GM19328 (cell line): Measurements from ENCODE around the gene SNCAIP.
A peak's percentile ranks its signal among the peaks of the same experiment; 100 is the strongest.
"Not testable (repeated sequence)": the region's sequence is repeated elsewhere in the genome, so short reads cannot be mapped to it uniquely, and the experiment has no call there.

Source experiments
- ATAC-seq: cut with Tn5 transposase; IDR thresholded peaks from one replicate; pipeline ENCODE4 v1.9.1; 2021; ENCODE audit warnings: mild to moderate bottlenecking, moderate library complexity; ENCODE audit not compliant: unreplicated experiment

SNCAIP gene

GRCh38 chr5:122458278-122458872 lies 146.3 kb downstream of the SNCAIP start:
- peak; percentile 75 for ATAC-seq

GRCh38 chr5:122462486-122462885 lies 150.4 kb downstream of the SNCAIP start:
- no peak for ATAC-seq

- no peak for ATAC-seq
Measured at GRCh38 chr5:122463221-122463620, 151.2 kb downstream of the SNCAIP start.

- ATAC-seq: no peak
Measured at GRCh38 chr5:122464191-122464590, 152.2 kb downstream of the SNCAIP start.

DNA sequence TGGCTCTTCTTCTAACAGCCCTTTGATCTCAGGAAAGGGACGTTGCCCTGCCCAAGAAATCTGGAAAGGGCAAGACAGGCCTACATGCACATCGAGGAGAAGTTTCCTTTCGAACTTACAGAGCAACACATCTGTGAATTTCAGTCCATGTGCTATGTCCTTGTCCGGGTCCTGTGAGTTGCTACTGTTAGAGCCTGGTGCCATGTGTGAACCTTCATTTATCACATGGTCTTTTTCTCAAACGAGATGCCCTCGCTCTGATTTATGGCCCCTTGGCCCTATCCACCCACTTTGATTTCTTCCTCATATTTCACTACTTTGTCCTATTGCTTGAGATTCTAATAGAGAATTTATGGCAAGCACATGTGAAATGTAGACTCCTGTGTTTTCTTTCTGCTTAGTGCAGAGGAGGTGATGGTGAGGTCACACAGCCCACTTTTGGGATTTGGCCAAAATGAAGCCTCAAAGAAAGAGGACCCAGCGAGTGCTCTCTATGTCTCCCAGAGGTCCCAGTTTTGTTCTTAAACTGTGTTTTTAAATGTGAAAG lies 153.1 kb downstream of the SNCAIP start:
- no peak for ATAC-seq

DNA sequence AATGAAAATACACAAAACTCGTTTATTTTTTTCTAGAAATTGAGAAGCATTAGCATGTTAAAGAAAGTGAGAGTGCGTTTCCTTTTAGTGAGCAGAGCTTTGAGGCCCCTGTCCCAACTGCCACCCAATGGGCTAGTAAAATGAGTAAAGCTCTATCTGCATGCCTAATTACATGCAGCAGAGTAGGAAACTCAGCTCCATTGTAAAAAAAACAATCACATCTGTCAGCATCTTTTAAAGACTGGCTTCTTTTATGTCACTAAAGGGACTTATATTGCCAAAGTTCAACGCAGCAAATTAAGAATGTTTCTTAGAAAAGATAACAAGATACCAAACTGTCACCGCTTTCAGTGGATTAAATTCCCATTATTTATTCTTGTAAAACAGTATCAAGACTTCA lies 154.0 kb downstream of the SNCAIP start:
- no peak for ATAC-seq

DNA sequence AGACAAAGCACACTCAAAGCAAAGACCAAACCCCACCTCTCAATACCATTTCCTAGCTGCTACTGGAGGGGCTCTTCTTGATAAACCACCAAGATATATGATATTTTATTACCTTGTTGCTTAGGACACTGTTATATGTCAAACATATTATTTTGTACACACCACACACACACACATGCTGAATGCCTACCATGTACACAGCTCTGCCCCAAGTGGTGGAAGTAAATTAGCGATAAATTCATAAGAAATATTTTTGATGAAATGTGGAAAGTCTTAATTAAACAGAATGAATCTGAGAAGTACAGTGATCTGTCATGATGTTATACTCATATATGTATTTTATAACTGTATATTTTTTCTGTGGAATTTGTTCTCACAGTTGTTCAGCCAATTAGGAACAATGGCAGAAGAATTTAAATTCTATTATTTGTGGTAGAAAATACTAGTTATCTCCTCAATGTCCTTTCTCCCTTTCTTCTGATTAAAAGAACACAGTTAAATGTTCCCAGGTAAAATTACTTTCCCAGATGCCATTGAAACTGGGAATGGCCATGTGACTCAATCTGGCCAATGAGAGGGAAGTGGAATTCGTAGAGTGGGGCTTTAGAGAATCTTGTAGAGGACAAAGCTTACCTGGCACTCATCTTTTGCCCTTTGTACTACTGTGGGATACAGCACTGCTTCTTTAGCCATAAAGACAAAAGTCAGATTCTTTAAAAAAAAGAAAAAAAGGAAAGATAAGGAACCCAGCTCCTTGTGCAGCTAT lies 156.5 kb downstream of the SNCAIP start:
- ATAC-seq: no peak

GRCh38 chr5:122469384-122469919 lies 157.4 kb downstream of the SNCAIP start:
- no peak for ATAC-seq

DNA sequence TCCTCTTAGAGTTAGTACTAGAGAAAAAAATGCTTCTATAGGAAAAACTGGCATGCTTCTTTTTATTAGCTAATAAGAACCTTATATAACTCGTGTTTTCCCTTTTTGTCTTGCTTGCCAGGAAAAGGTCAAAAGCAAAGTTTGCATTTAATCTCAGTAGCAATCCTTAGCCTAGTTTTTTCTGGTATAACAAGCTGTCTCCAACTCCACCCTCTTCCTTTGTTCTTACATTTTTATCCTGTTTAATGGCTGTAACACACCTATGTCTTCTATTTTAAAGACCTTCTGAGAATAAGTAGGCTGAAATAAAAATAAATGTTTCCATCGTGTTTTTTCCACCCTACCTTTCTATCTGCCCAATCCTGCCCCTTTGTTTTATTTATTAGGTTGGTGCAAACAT lies 158.3 kb downstream of the SNCAIP start:
- ATAC-seq: no peak

DNA sequence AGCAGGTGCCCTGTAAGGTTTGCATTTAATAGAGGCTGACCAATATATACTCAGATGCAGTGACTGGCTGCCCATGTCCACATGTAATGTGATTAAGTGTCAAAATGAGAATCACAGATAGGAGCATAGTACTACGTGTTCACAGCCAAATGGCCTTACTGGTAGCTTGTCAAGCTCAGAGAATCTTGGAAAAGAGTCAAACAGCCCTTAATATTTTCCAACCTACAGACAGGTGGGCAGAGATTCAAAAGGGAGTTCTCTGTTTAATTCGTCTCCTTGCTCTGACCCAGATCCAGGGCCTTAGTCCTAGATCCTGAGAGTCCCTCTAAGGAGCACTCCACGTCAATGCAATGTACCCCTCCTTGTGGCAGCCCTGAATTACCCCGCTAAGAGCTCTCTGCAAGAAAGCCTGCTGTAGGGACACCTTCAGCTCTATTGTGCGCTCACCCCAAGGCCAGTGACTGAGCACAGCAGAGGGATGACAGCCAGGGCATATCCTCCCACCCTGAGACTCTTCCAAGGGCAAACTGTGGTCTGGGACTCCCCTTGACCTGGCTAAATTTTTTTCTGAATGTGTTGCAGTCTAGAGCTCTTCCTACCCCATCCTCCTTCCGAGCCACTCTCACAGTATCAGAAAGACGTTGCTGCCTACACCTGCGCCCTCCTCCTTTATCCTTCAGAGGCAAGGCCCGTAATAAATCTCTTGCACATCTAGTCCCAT lies 159.2 kb downstream of the SNCAIP start:
- no peak for ATAC-seq

GRCh38 chr5:122471752-122472061 lies 159.7 kb downstream of the SNCAIP start:
- no peak for ATAC-seq

DNA sequence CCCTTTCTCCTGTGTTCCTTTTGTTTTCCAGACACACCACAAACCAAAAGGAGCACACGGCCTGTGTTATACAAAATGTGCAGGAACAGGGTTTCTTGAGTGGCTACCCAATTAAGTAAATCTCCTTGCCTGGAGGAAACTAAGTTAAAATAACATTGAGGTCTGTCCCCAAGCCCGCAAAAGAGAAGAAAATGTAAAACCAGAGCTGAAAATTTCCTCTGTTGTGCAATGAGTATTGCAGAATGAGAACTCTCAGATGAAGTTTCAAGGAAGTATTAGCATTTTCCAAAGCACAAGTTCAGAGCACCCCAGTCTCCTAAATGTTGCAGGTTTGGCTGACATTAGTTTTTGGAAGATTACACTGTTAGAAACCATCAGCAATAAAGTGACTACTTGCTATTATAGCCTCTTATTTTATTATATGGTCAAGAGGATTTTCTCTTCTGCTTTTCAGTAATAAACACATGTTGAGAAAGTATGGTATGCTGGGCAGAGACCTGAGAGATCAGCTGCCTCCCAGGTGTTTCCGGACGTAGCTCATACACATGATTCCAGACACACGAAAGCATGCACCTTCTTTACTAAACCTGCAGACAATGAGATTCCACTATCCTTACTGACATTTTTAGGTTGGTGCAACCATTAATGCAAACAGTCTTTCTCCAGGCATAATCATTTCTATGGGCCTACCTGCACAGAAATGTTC lies 161.3 kb downstream of the SNCAIP start:
- no peak for ATAC-seq

DNA sequence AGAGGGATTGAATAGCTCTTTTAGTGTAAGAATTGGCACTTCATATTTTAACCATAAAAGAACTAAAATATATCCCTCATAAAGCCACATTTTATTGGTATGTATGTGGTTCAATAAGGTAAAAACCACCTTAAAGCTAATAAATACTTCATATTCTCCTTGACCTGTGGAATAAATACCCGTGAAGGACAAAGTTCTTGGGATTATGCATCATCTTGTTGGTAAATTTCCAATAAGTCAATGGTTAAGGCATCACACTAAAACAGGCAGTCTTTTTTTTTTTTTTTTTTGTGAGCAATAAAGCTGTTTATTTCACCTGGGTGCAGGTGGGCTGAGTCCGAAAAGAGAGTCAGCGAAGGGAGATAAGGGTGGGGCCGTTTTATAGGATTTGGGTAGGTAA lies 161.9 kb downstream of the SNCAIP start:
- ATAC-seq: no peak

GRCh38 chr5:122478741-122479442 lies 166.9 kb downstream of the SNCAIP start:
- ATAC-seq: no peak

DNA sequence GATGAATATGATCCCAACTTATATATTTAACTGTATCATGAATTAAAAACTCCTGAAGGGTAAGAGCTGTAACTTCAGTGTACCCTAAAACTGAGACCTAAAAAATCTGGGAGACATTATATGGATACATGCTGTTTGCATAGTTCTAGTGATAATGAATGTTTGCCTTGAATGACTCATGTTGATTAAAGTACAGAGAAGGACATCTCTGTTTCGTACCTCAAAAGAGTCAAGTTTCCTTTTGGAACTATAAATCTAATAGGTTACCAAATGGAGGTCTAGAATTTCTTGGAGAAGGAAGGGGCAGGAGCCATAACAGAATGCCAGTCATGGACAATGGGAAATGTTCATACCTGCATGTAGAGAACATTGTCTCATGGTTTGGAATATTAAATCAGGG lies 168.1 kb downstream of the SNCAIP start:
- no peak for ATAC-seq

GRCh38 chr5:122484103-122484502 lies 172.1 kb downstream of the SNCAIP start:
- ATAC-seq: no peak

- no peak for ATAC-seq
Measured at GRCh38 chr5:122485226-122485625, 173.2 kb downstream of the SNCAIP start.

DNA sequence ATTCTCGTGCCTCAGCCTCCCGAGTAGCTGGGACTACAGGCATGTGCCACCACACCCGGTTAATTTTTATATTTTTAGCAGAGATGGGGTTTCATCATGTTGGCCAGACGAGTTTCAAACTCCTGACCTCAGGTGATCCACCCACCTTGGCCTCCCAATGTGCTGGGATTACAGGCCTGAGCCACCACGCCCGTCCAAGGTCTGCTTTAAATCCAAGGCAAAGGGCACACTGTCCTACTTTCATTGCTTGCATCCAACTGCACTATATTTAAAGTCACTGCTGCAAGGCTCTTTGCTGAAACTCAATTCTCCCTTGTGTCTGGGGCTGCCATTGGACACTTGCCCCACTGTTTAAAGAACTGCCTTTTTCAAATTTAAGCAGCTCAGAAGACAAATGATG lies 174.6 kb downstream of the SNCAIP start:
- ATAC-seq: not testable (repeated sequence)

DNA sequence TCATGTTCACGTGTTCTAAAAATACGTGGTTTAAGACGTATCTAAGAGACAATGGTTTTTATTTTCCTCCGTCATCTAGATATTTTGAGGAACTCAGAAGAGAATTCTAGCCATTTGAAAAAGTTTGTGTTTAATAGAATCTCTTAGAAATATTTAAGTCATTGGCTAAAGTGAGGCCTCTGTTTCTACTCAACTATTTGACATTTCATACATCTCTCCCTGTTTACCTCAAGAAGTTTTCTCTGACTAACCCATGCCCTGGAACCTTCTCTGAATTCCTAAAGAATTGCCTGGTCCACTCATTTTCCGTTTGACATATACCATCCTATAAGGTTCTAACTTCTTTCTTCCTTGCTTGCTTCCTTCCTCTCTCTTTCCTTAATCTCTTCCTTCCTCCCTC lies 178.7 kb downstream of the SNCAIP start:
- no peak for ATAC-seq

DNA sequence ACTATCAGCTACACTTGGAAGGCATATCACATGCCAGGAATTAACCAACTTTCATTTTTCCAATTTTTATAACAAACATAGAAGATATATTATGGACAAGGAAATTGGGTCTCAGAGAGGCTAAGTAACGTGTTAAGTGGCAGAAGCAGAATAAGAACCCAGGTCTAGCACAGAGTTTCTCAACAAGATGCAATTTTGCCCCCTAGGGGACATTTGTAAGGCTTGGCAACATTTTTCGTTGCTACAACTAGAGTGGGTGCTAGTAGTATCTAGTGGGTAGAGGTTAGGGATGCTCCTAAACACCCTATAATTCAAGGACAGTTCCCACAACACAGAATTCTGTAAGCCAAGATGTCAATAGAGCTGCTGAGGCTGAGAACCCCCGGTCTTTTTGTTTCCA lies 180.6 kb downstream of the SNCAIP start:
- ATAC-seq: no peak
